ENCODE measurements around the gene HPSE2. TPM values are rescaled to one million over a fixed set of nuclear protein-coding genes. Genes with fewer than 3 reads are reported as not detected.

Gene HPSE2
- polyA plus RNA-seq, 1 of the 3 experiments (the other 2 are of a cell fraction) = not detected

- Histone ChIP-seq H3K4me3 (ENCODE audit: low read depth in 2 of 2, low read length in 1 of 2) (no peak overlapping the region), H2AFZ (ENCODE audit: low read depth) (no peak overlapping the region), H4K20me1 (ENCODE audit: insufficient read depth) (no peaks in the 10 kb centered on the region), H3K9me2 (no peaks in the 10 kb centered on the region), H3F3A (replicated peaks; ENCODE audit: insufficient read depth) (no peaks in the 10 kb centered on the region), H3K9ac (no peak overlapping the region), H3K27me3 (ENCODE audit: insufficient read depth) (no peaks in the 10 kb centered on the region; the same call in 1 of the 2 replicates), H3K9me3 (no peaks in the 10 kb centered on the region), H3K4me1 (ENCODE audit: control insufficient read depth in 1 of 2, insufficient read depth in 2 of 2, low read depth in 1 of 2, low read length in 1 of 2) (no peaks in the 10 kb centered on the region), H3K4me2 (no peak overlapping the region), H3K79me2 (ENCODE audit: insufficient read depth) (no peaks in the 10 kb centered on the region), H3K27ac (ENCODE audit: low read depth in 2 of 2, low read length in 1 of 2) (no peak overlapping the region), H3K36me3 (replicated peaks in 1 of 2; ENCODE audit: control insufficient read depth in 1 of 2, insufficient read depth in 2 of 2, low read length in 1 of 2) (no peaks in the 10 kb centered on the region)
- WGBS (ENCODE audit: low lambda C conversion rate) = 5% methylated on average over 3 of the region's 3 CpGs
- POLR2A ChIA-PET = no interaction called here
- CTCF ChIA-PET = interaction anchor here (1.2 kb wide), 1 partner anchor 22 kb away, joined by 3 read pairs; no protein-coding TSS in a partner anchor
- no peak for DNase-seq
- TF ChIP-seq TEAD4 (IDR thresholded peaks at IDR 0.05; ENCODE audit: borderline replicate concordance, insufficient read depth) = no peak
- no peak for TF ChIP-seq IRF3 (IDR thresholded peaks at IDR 0.05; ENCODE audit: low read depth, low read length)
- TF ChIP-seq GABPA (IDR thresholded peaks at IDR 0.05; ENCODE audit: low read depth) = no peak
- no peak for TF ChIP-seq POLR2AphosphoS5 (IDR thresholded peaks at IDR 0.05; ENCODE audit: low read depth, low read length)
- no peak for TF ChIP-seq EP300 (IDR thresholded peaks at IDR 0.05; ENCODE audit: borderline replicate concordance in 1 of 2, low read depth in 1 of 2, low read length in 1 of 2)
- no peak for TF ChIP-seq RXRA (IDR thresholded peaks at IDR 0.05; ENCODE audit: borderline replicate concordance, low read depth)
- no peak for TF ChIP-seq ELF1 (IDR thresholded peaks at IDR 0.05)
- no peak for TF ChIP-seq SIN3A (IDR thresholded peaks at IDR 0.05; ENCODE audit: borderline replicate concordance, low read depth, low read length)
- TF ChIP-seq RCOR1 (IDR thresholded peaks at IDR 0.05; ENCODE audit: low read length) = no peak
- TF ChIP-seq PBX3 (IDR thresholded peaks at IDR 0.05) = no peak
- no peak for TF ChIP-seq EZH2phosphoT487 (IDR thresholded peaks at IDR 0.05; ENCODE audit: borderline replicate concordance, low read depth)
- TF ChIP-seq, protein P1, sequence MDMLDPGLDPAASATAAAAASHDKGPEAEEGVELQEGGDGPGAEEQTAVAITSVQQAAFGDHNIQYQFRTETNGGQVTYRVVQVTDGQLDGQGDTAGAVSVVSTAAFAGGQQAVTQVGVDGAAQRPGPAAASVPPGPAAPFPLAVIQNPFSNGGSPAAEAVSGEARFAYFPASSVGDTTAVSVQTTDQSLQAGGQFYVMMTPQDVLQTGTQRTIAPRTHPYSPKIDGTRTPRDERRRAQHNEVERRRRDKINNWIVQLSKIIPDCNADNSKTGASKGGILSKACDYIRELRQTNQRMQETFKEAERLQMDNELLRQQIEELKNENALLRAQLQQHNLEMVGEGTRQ (IDR thresholded peaks at IDR 0.05; ENCODE audit: borderline replicate concordance, low read depth, low read length) = no peak
- no peak for TF ChIP-seq RFX5 (IDR thresholded peaks at IDR 0.05; ENCODE audit: low read length)
- TF ChIP-seq NRF1 (IDR thresholded peaks at IDR 0.05; ENCODE audit: low read depth, low read length) = no peak
- TF ChIP-seq, protein P2, sequence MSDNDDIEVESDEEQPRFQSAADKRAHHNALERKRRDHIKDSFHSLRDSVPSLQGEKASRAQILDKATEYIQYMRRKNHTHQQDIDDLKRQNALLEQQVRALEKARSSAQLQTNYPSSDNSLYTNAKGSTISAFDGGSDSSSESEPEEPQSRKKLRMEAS (IDR thresholded peaks at IDR 0.05; ENCODE audit: low read depth) = no peak
Observed at GRCh38 chr10:98533746-98534445, 701.8 kb downstream of the HPSE2 start.

All from SK-N-SH (cell line).